HAP-1 (cell line): ENCODE measurements around the gene HTR5A.

Source experiments
- DNase-seq, 2 experiments: peaks; one replicate each; pipeline ENCODE4 v3.0.0-alpha.2; 2016 to 2020; ENCODE audit warnings: low spot score in 2 of 2
- H3K27me3 ChIP-seq: fragments of 250-450 bp; sonication (Bioruptor Pico); 2 replicates; pipeline ENCODE4 v1.5.1; 2020; ENCODE audit warnings: low read depth, mild to moderate bottlenecking, moderate library complexity
- H3K36me3 ChIP-seq: fragments of 250-450 bp; sonication (Bioruptor Pico); replicated peaks from 2 replicates; pipeline ENCODE4 v1.5.1; 2020; ENCODE audit warnings: mild to moderate bottlenecking
- H3K4me1 ChIP-seq: fragments of 250-450 bp; sonication (Bioruptor Pico); 2 replicates; pipeline ENCODE4 v1.5.1; 2020; ENCODE audit warnings: mild to moderate bottlenecking
- H3K4me3 ChIP-seq: fragments of 250-450 bp; sonication (Bioruptor Pico); 2 replicates; pipeline ENCODE4 v1.5.1; 2020; ENCODE audit warnings: mild to moderate bottlenecking, moderate library complexity
- H3K9me3 ChIP-seq: fragments of 250-450 bp; sonication (Bioruptor Pico); 2 replicates; pipeline ENCODE4 v1.5.1; 2020; ENCODE audit warnings: mild to moderate bottlenecking, moderate library complexity
- in situ Hi-C: fragments of 300-500 bp; cut with MboI; formaldehyde crosslinking; loops from 3 replicates; pipeline ENCODE4 v1.14.3; 2020; ENCODE audit warnings: low sequenced_read_pairs, inconsistent platforms, mixed read lengths

The HTR5A gene

GRCh38 chr7:155062411-155062810 is 7.7 kb upstream of the HTR5A start:
- Histone ChIP-seq H3K27me3 (no peaks in the 10 kb centered on the region), H3K36me3 (no peaks in the 10 kb centered on the region), H3K9me3 (no peaks in the 10 kb centered on the region), H3K4me1 (no peaks in the 10 kb centered on the region), H3K4me3 (no peak overlapping the region)
- in situ Hi-C loops, result no loop called here
- DNase-seq, result no peak

GRCh38 chr7:155064186-155064585 is 5.9 kb upstream of the HTR5A start:
- no peaks in the 10 kb centered on the region for H3K4me1 ChIP-seq
- no peaks in the 10 kb centered on the region for H3K36me3 ChIP-seq
- H3K4me3 ChIP-seq, result no peak overlapping the region
- no peak for DNase-seq
- H3K27me3 ChIP-seq, result no peaks in the 10 kb centered on the region
- in situ Hi-C loops, result no loop called here
- no peaks in the 10 kb centered on the region for H3K9me3 ChIP-seq

GRCh38 chr7:155066417-155066950 is 3.6 kb upstream of the HTR5A start:
- in situ Hi-C loops, result no loop called here
- DNase-seq, result no peak
- no peaks in the 10 kb centered on the region for H3K36me3 ChIP-seq
- no peaks in the 10 kb centered on the region for H3K4me1 ChIP-seq
- no peaks in the 10 kb centered on the region for H3K27me3 ChIP-seq
- no peak overlapping the region for H3K4me3 ChIP-seq
- no peaks in the 10 kb centered on the region for H3K9me3 ChIP-seq

GRCh38 chr7:155071121-155071651 is 1.1 kb downstream of the HTR5A start:
- no peak for DNase-seq
- H3K4me3 ChIP-seq, result no peak overlapping the region
- in situ Hi-C loops, result no loop called here

GRCh38 chr7:155071916-155072571 is 1.9 kb downstream of the HTR5A start:
- in situ Hi-C loops, result no loop called here
- H3K27me3 ChIP-seq, result no peaks in the 10 kb centered on the region
- H3K4me1 ChIP-seq, result no peaks in the 10 kb centered on the region
- H3K36me3 ChIP-seq, result no peaks in the 10 kb centered on the region
- H3K9me3 ChIP-seq, result no peaks in the 10 kb centered on the region
- DNase-seq, result no peak
- no peak overlapping the region for H3K4me3 ChIP-seq

More at GRCh38 chr7:155071121-155071651, 1.1 kb downstream of the HTR5A start:
- Histone ChIP-seq H3K36me3 (no peaks in the 10 kb centered on the region), H3K4me1 (no peaks in the 10 kb centered on the region), H3K9me3 (no peaks in the 10 kb centered on the region), H3K27me3 (no peaks in the 10 kb centered on the region)

GRCh38 chr7:155073922-155074321 is 3.8 kb downstream of the HTR5A start:
- no peak for DNase-seq
- no peaks in the 10 kb centered on the region for H3K9me3 ChIP-seq
- in situ Hi-C loops, result no loop called here
- H3K4me3 ChIP-seq, result no peak overlapping the region
- H3K36me3 ChIP-seq, result no peaks in the 10 kb centered on the region
- no peaks in the 10 kb centered on the region for H3K27me3 ChIP-seq
- H3K4me1 ChIP-seq, result no peaks in the 10 kb centered on the region

- Histone ChIP-seq H3K27me3 (no peaks in the 10 kb centered on the region), H3K4me3 (no peak overlapping the region), H3K9me3 (no peaks in the 10 kb centered on the region), H3K4me1 (no peaks in the 10 kb centered on the region), H3K36me3 (no peaks in the 10 kb centered on the region)
- no peak for DNase-seq
- in situ Hi-C loops, result no loop called here
These were observed 13.9 kb downstream of the HTR5A start for GRCh38 chr7:155084021-155084420.

GRCh38 chr7:155084969-155085368 is 14.8 kb downstream of the HTR5A start:
- Histone ChIP-seq H3K4me3 (no peak overlapping the region), H3K9me3 (no peaks in the 10 kb centered on the region), H3K27me3 (no peaks in the 10 kb centered on the region), H3K36me3 (no peaks in the 10 kb centered on the region), H3K4me1 (no peaks in the 10 kb centered on the region)
- in situ Hi-C loops, result no loop called here
- DNase-seq, result no peak

- no peaks in the 10 kb centered on the region for H3K36me3 ChIP-seq
- no peaks in the 10 kb centered on the region for H3K9me3 ChIP-seq
- in situ Hi-C loops, result no loop called here
- no peaks in the 10 kb centered on the region for H3K27me3 ChIP-seq
- no peak overlapping the region for H3K4me3 ChIP-seq
- no peak for DNase-seq
- no peaks in the 10 kb centered on the region for H3K4me1 ChIP-seq
These were observed 20.6 kb downstream of the HTR5A start for GRCh38 chr7:155090684-155091083.

GRCh38 chr7:155093596-155093995 is 23.5 kb downstream of the HTR5A start:
- Histone ChIP-seq H3K9me3 (no peaks in the 10 kb centered on the region), H3K36me3 (no peaks in the 10 kb centered on the region), H3K4me1 (no peaks in the 10 kb centered on the region), H3K27me3 (no peaks in the 10 kb centered on the region), H3K4me3 (no peak overlapping the region)
- in situ Hi-C loops, result no loop called here
- DNase-seq, result no peak

- no peaks in the 10 kb centered on the region for H3K27me3 ChIP-seq
- no peaks in the 10 kb centered on the region for H3K36me3 ChIP-seq
- in situ Hi-C loops, result no loop called here
- H3K9me3 ChIP-seq, result no peaks in the 10 kb centered on the region
- H3K4me3 ChIP-seq, result no peak overlapping the region
- H3K4me1 ChIP-seq, result no peaks in the 10 kb centered on the region
- no peak for DNase-seq
These were observed 24.6 kb downstream of the HTR5A start for GRCh38 chr7:155094636-155095135.

- Histone ChIP-seq H3K27me3 (no peaks in the 10 kb centered on the region), H3K36me3 (no peaks in the 10 kb centered on the region), H3K4me3 (no peak overlapping the region), H3K4me1 (no peaks in the 10 kb centered on the region), H3K9me3 (no peaks in the 10 kb centered on the region)
- no peak for DNase-seq
- in situ Hi-C loops, result no loop called here
These were observed 27.2 kb downstream of the HTR5A start for GRCh38 chr7:155097338-155097737.

GRCh38 chr7:155103839-155104238 is 33.7 kb downstream of the HTR5A start:
- H3K36me3 ChIP-seq, result no peaks in the 10 kb centered on the region
- H3K27me3 ChIP-seq, result peaks cover 6% of the 10 kb centered on the region; the same call in 1 of the 2 replicates
- no peaks in the 10 kb centered on the region for H3K4me1 ChIP-seq
- no peak for DNase-seq
- H3K9me3 ChIP-seq, result no peaks in the 10 kb centered on the region
- in situ Hi-C loops, result no loop called here
- no peak overlapping the region for H3K4me3 ChIP-seq

GRCh38 chr7:155104913-155105312 is 34.8 kb downstream of the HTR5A start:
- no peak for DNase-seq
- no peaks in the 10 kb centered on the region for H3K9me3 ChIP-seq
- no peaks in the 10 kb centered on the region for H3K36me3 ChIP-seq
- no peaks in the 10 kb centered on the region for H3K4me1 ChIP-seq
- H3K27me3 ChIP-seq, result peaks cover 6% of the 10 kb centered on the region; the same call in 1 of the 2 replicates
- in situ Hi-C loops, result no loop called here
- H3K4me3 ChIP-seq, result no peak overlapping the region
